Calu3 (cell line): ENCODE results near the gene HOXB2. TPM values are rescaled to one million over a fixed set of nuclear protein-coding genes. Genes with fewer than 3 reads are reported as not detected.

Experiments
- BruUV-seq: library from RNA; stranded (reverse); fragments of 400-500 nt; replicated peaks from 2 replicates; lab custom pipeline; 2021; lab: Mats Ljungman, UMichigan
- CTCF ChIA-PET: fragments of 300-600 bp; sonication (Branson Sonifier 250); formaldehyde crosslinking; loops from one replicate; lab custom pipeline; 2022; ENCODE audit warnings: antibody characterized with exemption; lab: Charles Lee
- DNase-seq: peaks from one replicate; pipeline ENCODE4 v3.0.0; 2022
- H3K27ac Mint-ChIP-seq: one replicate; pipeline ENCODE4 v1.8.0; 2022; ENCODE audit warnings: mixed read lengths; ENCODE audit not compliant: unreplicated experiment
- H3K27me3 Mint-ChIP-seq: one replicate; pipeline ENCODE4 v1.8.0; 2022; ENCODE audit warnings: mixed read lengths; ENCODE audit not compliant: unreplicated experiment
- H3K36me3 Mint-ChIP-seq: one replicate; pipeline ENCODE4 v1.8.0; 2022; ENCODE audit warnings: mild to moderate bottlenecking, moderate library complexity, mixed read lengths; ENCODE audit not compliant: insufficient read depth, unreplicated experiment
- H3K4me1 Mint-ChIP-seq: one replicate; pipeline ENCODE4 v1.8.0; 2022; ENCODE audit warnings: mild to moderate bottlenecking, low read depth, mixed read lengths; ENCODE audit not compliant: unreplicated experiment
- H3K4me3 Mint-ChIP-seq: one replicate; pipeline ENCODE4 v1.8.0; 2022; ENCODE audit warnings: mild to moderate bottlenecking, low read depth, moderate library complexity, mixed read lengths; ENCODE audit not compliant: unreplicated experiment
- H3K9me3 Mint-ChIP-seq: one replicate; pipeline ENCODE4 v1.8.0; 2022; ENCODE audit warnings: low read depth, mixed read lengths; ENCODE audit not compliant: unreplicated experiment
- intact Hi-C: fragments of 100-400 bp; cut with micrococcal nuclease; formaldehyde crosslinking; loops from one replicate; pipeline ENCODE4 v1.10.0; 2022; ENCODE audit not compliant: unreplicated experiment
- total RNA-seq: library from RNA; stranded (reverse); gene quantifications from 2 replicates; pipeline ENCODE4 v1.2.3, GENCODE V29; 2022
- TF ChIP-seq, protein P1 (sequence below): fragments of 200-600 bp; IDR thresholded peaks from one replicate; pipeline ENCODE4 v1.8.0; 2022; ENCODE audit warnings: antibody characterized with exemption; ENCODE audit not compliant: unreplicated experiment

Gene HOXB2
- total RNA-seq, 1 experiment from 2014 or later = 24.5 TPM

DNA sequence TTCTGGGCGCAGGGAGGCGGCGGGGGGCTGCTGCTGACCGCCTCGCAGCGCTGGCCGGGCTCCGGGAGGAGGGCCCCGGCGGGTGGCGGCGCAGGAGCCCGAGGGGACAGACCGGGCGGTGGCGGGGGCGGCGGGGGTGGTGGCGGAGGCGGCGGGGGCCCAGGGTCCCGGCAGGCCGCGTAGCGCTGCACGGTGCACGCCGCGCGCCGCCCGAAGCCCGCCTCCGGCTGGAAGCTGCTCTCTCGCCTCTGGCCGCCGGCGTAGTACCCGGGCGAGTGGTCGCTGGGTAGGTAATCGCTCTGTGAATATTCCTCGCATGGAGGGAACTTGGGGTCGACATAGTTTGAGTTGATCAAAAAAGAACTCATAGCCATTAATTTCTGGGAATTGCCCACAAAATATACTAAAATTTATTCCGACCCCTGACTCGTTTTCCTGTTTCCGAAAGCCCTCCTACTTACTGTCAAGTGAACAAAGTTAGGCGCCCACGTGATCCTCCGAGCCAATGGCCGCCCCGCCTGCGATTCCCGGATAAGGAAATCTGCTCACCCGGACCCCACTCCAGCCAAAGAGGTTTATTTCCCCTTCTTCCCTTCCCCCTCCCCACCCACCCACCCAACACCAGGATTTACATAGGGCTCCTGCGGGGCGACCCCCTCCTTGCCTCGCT, 33.2 kb upstream of the HOXB2 start, which contains the start of gene HOXB4:
Gene HOXB4, minus strand, starts transcription at position 405 of the 670 bp plus-strand sequence. Its CDS starts 31 bp downstream, at position 374.
- CTCF ChIA-PET = interaction anchor here (1.0 to 1.5 kb wide), 2 partner anchors 12 to 17 kb away, joined by 4 read pairs; no protein-coding TSS in a partner anchor
- no peaks in the 10 kb centered on the region for H3K9me3 Mint-ChIP-seq
- H3K27me3 Mint-ChIP-seq = peaks cover 20% of the 10 kb centered on the region
- peak; percentile 88 for DNase-seq
- no TSS peak for BruUV-seq
- no peak within 1 kb of the TSS for H3K4me3 Mint-ChIP-seq
- TF ChIP-seq, protein P1, sequence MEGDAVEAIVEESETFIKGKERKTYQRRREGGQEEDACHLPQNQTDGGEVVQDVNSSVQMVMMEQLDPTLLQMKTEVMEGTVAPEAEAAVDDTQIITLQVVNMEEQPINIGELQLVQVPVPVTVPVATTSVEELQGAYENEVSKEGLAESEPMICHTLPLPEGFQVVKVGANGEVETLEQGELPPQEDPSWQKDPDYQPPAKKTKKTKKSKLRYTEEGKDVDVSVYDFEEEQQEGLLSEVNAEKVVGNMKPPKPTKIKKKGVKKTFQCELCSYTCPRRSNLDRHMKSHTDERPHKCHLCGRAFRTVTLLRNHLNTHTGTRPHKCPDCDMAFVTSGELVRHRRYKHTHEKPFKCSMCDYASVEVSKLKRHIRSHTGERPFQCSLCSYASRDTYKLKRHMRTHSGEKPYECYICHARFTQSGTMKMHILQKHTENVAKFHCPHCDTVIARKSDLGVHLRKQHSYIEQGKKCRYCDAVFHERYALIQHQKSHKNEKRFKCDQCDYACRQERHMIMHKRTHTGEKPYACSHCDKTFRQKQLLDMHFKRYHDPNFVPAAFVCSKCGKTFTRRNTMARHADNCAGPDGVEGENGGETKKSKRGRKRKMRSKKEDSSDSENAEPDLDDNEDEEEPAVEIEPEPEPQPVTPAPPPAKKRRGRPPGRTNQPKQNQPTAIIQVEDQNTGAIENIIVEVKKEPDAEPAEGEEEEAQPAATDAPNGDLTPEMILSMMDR = no peak
- intact Hi-C loops = loop anchor here (5.0 kb wide), 2 partner anchors 36 to 286 kb away; no protein-coding TSS in a partner anchor
- H3K36me3 Mint-ChIP-seq = peaks cover 100% of the 10 kb centered on the region
- H3K27ac Mint-ChIP-seq = peak within 1 kb of the TSS; percentile 95
- peaks cover 50% of the 10 kb centered on the region for H3K4me1 Mint-ChIP-seq

DNA sequence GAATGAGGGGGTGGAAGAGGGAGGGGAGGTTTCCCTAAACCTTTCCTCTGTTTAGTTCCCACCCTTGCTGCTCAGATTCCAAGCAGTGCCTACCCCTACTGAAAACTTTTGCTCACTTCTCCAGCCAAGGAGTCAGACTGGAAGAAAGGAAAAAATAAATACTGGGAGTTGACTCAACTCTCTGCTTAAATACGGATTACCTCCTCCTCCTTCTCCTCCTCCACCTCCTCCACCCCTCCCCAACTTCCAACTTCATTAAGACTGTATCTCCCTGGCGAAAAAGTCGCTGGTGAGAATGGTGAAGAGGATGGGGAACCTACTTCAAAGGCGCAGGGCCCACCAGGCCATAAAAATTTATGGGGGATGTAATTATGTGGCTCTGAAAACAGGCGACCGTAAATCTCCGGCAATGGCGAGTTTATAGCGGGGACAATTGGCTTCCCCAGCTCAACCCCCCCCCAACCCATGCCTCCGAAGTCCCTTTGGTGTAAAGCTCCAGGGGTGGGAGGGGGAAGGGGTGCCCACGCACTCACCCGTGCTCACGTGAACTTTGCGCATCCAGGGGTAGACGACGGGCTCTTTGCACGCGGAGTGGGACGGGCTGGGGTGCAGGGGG, 32.5 kb upstream of the HOXB2 start:
- TF ChIP-seq, protein P1 = no peak
- no TSS peak for BruUV-seq
- no peak overlapping the region for H3K4me3 Mint-ChIP-seq
- H3K36me3 Mint-ChIP-seq = peaks cover 100% of the 10 kb centered on the region
- peaks cover 49% of the 10 kb centered on the region for H3K4me1 Mint-ChIP-seq
- H3K9me3 Mint-ChIP-seq = no peaks in the 10 kb centered on the region
- DNase-seq = no peak
- H3K27me3 Mint-ChIP-seq = peaks cover 20% of the 10 kb centered on the region
- H3K27ac Mint-ChIP-seq = peak overlapping the region; percentile 69
- CTCF ChIA-PET = no interaction called here
- intact Hi-C loops = loop anchor here (5.0 kb wide), 2 partner anchors 35 to 285 kb away; no protein-coding TSS in a partner anchor

DNA sequence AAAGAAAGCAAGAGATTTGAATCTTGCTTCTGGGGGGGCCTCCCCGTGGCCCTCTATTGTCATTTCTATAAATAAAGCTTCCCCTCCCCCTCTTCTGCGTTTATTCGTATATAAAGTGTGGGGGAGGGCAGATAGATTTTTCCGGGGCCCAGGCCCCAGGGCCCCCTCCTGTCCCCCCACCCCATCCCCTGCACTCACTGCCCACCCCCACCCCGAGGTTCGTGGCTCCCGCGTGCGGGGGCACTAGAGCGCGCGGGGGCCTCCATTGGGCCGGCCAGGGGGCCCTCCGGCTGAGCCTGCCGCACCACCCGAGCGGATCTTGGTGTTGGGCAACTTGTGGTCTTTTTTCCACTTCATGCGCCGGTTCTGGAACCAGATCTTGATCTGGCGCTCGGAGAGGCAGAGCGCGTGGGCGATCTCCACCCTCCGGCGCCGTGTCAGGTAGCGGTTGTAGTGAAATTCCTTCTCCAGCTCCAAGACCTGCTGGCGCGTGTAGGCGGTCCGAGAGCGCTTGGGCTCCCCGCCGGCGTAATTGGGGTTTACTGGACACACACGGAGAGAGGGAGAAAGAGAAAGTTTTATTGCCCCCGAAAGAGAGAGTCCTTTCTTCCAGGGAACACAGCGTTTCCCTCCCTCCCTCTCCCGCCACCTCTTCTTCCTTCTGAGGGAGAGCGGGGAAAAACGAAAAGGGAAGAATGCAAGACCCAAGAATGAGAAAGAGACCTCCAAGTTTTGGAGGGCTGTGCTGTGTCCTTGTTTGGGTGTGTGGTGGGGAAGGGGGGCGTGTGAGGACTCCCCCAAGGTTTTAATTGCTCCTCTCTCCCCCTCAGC, 31.8 kb upstream of the HOXB2 start:
- CTCF ChIA-PET = interaction anchor here (0.6 kb wide), 1 partner anchor 260 kb away, joined by 5 read pairs; no protein-coding TSS in a partner anchor

More for the DNA sequence above, 31.8 kb upstream of the HOXB2 start:
- intact Hi-C loops = loop anchor here (5.0 kb wide), 2 partner anchors 34 to 284 kb away; no protein-coding TSS in a partner anchor
- H3K4me3 Mint-ChIP-seq = no peak overlapping the region
- H3K36me3 Mint-ChIP-seq = peaks cover 100% of the 10 kb centered on the region
- H3K4me1 Mint-ChIP-seq = peaks cover 54% of the 10 kb centered on the region
- DNase-seq = no peak
- TF ChIP-seq, protein P1 = no peak
- BruUV-seq = no TSS peak
- peaks cover 20% of the 10 kb centered on the region for H3K27me3 Mint-ChIP-seq
- no peaks in the 10 kb centered on the region for H3K9me3 Mint-ChIP-seq
- H3K27ac Mint-ChIP-seq = peak overlapping the region; percentile 69
